ENCODE data around the gene PLA2G4E.

- TF ChIP-seq EZH2phosphoT487 (IDR thresholded peaks at IDR 0.05; ENCODE audit: borderline replicate concordance, low read length) (no peak), CTCF (conservative IDR thresholded peaks at IDR 0.05; ENCODE audit: low read depth, low read length) (no peak)
These were observed 30.2 kb downstream of the PLA2G4E start for GRCh38 chr15:41990691-41991090.
